HCT116 (cell line): ENCODE measurements around the gene PIK3CD.

ENCODE experiments used
- CTCF ChIP-seq, 3 experiments: fragments of 200-600 bp in 1 of 3; sonication (generic) in 1 of 3; IDR thresholded peaks in 2 of 3; conservative IDR thresholded peaks in 1 of 3; 2 replicates each; pipeline ENCODE4 v1.5.1; 2012 to 2017; ENCODE audit warnings: low read depth in 2 of 3, low read length in 2 of 3, antibody characterized with exemption in 1 of 3, borderline replicate concordance in 1 of 3, control low read depth in 1 of 3, mild to moderate bottlenecking in 1 of 3, mixed read lengths in 1 of 3, mixed run types in 1 of 3, moderate library complexity in 1 of 3; ENCODE audit not compliant: insufficient read depth in 1 of 3
- EZH2 ChIP-seq: fragments of 200-600 bp; sonication (generic); IDR thresholded peaks from 2 replicates; pipeline ENCODE4 v1.6.1; 2017; ENCODE audit warnings: antibody characterized with exemption, mixed run types
- EZH2phosphoT487 ChIP-seq: fragments of 200-600 bp; IDR thresholded peaks from 2 replicates; pipeline ENCODE4 v1.6.1; 2018; ENCODE audit warnings: antibody characterized with exemption, borderline replicate concordance
- MAX ChIP-seq: IDR thresholded peaks from 2 replicates; pipeline ENCODE4 v1.6.1; 2012
- POLR2A ChIP-seq: IDR thresholded peaks from 2 replicates; pipeline ENCODE4 v1.7.0; 2011; ENCODE audit warnings: borderline replicate concordance; ENCODE audit not compliant: insufficient read depth, insufficient read length; ENCODE audit errors: extremely low read depth
- POLR2AphosphoS5 ChIP-seq: IDR thresholded peaks from 2 replicates; pipeline ENCODE4 v1.6.1; 2011; ENCODE audit warnings: mild to moderate bottlenecking, low read depth, low read length, moderate library complexity
- RAD21 ChIP-seq: IDR thresholded peaks from 2 replicates; pipeline ENCODE4 v1.6.1; 2012; ENCODE audit warnings: low read depth, mild to moderate bottlenecking

GRCh38 chr1:9610548-9610947 lies 41.0 kb upstream of the PIK3CD start:
- TF ChIP-seq CTCF (IDR thresholded peaks at IDR 0.05 in 2 of 3, conservative IDR thresholded peaks at IDR 0.05 in 1 of 3; ENCODE audit: borderline replicate concordance in 1 of 3, insufficient read depth in 1 of 3, low read depth in 2 of 3, low read length in 2 of 3) = no peak
- TF ChIP-seq MAX = no peak
- no peak for TF ChIP-seq POLR2A
- TF ChIP-seq EZH2 = no peak
- no peak for TF ChIP-seq POLR2AphosphoS5
- TF ChIP-seq EZH2phosphoT487 = no peak
- no peak for TF ChIP-seq RAD21
